ENCODE data around the gene DLG5.

The DLG5 gene

DNA sequence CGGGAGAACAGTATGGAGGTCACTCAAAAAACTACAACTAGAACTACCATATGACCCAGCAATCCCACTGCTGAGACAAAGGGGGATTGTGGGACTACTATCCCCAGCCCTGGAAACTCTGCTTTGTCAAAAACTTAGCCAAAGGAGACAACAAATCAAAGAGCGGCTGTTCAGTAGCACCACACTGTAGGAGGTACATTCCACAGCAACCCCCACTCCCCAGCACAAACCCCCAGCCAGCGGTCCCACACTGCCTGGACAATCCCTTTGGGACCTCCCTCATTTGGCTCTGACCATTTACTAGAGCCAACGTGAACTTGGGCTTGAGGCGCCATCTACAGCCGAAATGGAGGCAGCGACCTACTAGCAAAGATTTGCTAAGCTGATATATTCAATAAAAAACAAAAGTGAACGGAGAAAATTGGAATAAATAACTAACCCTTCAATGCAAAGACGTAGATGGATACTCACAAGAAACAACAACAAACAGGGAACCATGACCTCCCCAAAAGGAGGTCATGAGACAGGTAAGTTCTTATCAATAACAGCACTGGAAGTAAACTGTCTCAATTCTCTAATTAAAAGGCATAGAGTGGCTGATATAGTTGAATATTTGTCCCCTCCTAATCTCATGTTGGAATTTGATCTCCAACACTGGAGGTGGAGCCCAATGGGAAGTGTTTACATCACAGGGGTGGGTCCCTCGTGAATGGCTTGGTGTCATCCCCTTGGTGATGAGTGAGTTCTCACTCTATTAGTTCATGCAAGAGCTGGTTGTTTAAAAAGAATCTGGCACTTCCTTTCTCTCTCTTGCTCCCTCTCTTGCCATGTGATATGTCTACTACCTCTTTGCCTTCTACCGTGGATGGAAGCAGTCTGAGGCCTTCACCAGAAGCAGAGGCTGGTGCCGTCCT, 170.0 kb downstream of the DLG5 start:
- peak; percentile 61 for DNase-seq (ENCODE audit: low read depth)

GRCh38 chr10:77746047-77746707, 180.4 kb downstream of the DLG5 start:
- peak; percentile 67 for DNase-seq (ENCODE audit: low read depth)

GRCh38 chr10:77744245-77744644, 182.3 kb downstream of the DLG5 start:
- no peak for DNase-seq (ENCODE audit: low read depth)

- DNase-seq (ENCODE audit: low read depth): no peak
These were observed 184.4 kb downstream of the DLG5 start for GRCh38 chr10:77742172-77742571.

DNA sequence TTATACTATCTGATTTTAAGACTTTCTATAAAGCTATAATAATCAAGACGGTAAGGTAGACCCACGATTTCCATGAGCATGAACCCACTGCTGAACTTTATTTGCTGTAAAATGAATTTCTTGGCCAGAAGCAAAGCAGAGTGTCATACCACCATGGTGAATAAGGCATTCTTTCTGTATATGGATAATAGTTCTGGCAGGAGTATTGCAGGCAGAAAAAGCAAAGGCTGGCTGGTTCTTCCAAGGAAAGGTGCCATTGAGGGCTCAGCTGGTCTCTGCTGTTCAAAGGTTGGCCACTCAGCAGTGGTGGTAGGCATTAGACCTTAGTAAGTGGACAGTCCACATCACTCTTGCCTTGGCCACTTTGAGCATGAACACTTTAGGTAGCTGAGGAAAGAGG, 184.8 kb downstream of the DLG5 start:
- peak; percentile 28 for DNase-seq (ENCODE audit: low read depth)

All from stromal cell of bone marrow (primary cell).